ENCODE data around the gene FBP1. TPM values are rescaled to one million over a fixed set of nuclear protein-coding genes. Genes with fewer than 3 reads are reported as not detected.

The FBP1 gene
- total RNA-seq (2022; extraction: Qiagen RNA extraction; ENCODE audit: low read depth): 0.09 TPM in 1 of 5 replicates, not detected in the others

GRCh38 chr9:94639061-94639998 is at the start of gene FBP1:
FBP1 (minus strand) TSS chr9:94639518; CDS start chr9:94639310, 208 bp downstream.

GRCh38 chr9:94593459-94594345 is 45.6 kb downstream of the FBP1 start, which contains the start of gene FBP2:
FBP2 (minus strand) TSS chr9:94593824; CDS start chr9:94593726, 98 bp downstream.

GRCh38 chr9:94554439-94555331 is 84.6 kb downstream of the FBP1 start, which contains the start of gene PCAT7:
PCAT7 (plus strand) TSS chr9:94555083.

Other genes with a start within 250 kb of the FBP1 start
- gene PCAT7, start 84.4 kb downstream of the FBP1 start, total RNA-seq (2022; extraction: Qiagen RNA extraction; ENCODE audit: low read depth): 0.66 to 1.2 TPM (median 0.92 TPM) in 5 replicates
- gene FBP2, start 45.7 kb downstream of the FBP1 start, total RNA-seq (2022; extraction: Qiagen RNA extraction; ENCODE audit: low read depth): not detected in 5 replicates
- 164 to 220 TPM (median 217 TPM) in 5 replicates for gene AOPEP, start 87.2 kb upstream of the FBP1 start, total RNA-seq (2022; extraction: Qiagen RNA extraction; ENCODE audit: low read depth)

Measured in A549 treated with DMSO at 1 μM for 4 hours (cell line).